ENCODE results near the gene RRP9.

Gene RRP9

DNA sequence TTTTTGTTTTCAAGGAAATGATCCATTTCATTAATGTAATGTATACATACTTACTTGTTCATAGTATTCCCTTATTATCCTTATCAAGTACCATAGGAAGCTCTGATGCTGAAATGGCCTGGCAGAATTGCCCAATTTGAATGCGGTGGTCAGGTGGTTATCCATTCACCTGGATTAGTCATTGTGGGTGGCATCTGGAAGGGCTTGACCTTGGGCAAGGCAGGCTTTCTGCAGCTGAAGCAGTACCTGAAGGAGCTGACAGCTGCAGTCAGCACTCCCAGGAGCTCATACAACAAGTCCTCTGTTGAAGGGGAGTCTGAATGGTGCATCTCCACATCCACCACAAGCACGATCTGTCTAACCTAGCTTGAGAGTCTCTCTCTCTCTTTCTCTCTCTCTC is 54.1 kb downstream of the RRP9 start:
- no peak overlapping the region for H3K4me3 ChIP-seq (ENCODE audit: low read depth, low read length)
- DNase-seq (ENCODE audit: low read depth, low spot score), result no peak
- TF ChIP-seq, protein P1, sequence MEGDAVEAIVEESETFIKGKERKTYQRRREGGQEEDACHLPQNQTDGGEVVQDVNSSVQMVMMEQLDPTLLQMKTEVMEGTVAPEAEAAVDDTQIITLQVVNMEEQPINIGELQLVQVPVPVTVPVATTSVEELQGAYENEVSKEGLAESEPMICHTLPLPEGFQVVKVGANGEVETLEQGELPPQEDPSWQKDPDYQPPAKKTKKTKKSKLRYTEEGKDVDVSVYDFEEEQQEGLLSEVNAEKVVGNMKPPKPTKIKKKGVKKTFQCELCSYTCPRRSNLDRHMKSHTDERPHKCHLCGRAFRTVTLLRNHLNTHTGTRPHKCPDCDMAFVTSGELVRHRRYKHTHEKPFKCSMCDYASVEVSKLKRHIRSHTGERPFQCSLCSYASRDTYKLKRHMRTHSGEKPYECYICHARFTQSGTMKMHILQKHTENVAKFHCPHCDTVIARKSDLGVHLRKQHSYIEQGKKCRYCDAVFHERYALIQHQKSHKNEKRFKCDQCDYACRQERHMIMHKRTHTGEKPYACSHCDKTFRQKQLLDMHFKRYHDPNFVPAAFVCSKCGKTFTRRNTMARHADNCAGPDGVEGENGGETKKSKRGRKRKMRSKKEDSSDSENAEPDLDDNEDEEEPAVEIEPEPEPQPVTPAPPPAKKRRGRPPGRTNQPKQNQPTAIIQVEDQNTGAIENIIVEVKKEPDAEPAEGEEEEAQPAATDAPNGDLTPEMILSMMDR (IDR thresholded peaks at IDR 0.05; ENCODE audit: low read depth, low read length), result no peak
- in situ Hi-C loops (cut with HindIII; ENCODE audit: low sequenced_read_pairs), result no loop called here

DNA sequence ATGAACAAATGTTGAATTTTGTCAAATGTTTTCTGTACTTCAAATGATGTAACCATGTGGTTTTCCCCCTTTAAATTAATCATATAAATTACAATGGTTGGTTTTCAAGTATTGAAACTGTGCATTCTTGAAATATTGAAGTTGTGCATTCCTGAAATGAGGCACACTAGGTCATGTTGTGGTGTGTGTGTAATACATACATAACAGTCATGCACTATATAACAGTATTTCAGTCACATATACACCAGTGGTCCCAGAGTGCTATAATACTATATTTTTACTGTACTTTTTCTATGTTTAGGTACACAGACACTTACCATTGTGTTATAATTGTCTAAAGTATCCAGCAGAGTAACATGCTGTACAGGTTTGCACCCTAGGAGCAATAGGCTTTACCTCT is 55.3 kb downstream of the RRP9 start:
- in situ Hi-C loops (cut with HindIII; ENCODE audit: low sequenced_read_pairs), result no loop called here
- DNase-seq (ENCODE audit: low read depth, low spot score), result no peak
- TF ChIP-seq, protein P1 (IDR thresholded peaks at IDR 0.05; ENCODE audit: low read depth, low read length), result no peak
- H3K4me3 ChIP-seq (ENCODE audit: low read depth, low read length), result no peak overlapping the region
